Measurements from ENCODE around the gene PDE2A. TPM values are rescaled to one million over a fixed set of nuclear protein-coding genes. Genes with fewer than 3 reads are reported as not detected.

Gene PDE2A
- total and polyA plus RNA-seq, 7 experiments from 2014 or later = 0.97 to 9.0 (median 1.7) TPM; not detected in 2

DNA sequence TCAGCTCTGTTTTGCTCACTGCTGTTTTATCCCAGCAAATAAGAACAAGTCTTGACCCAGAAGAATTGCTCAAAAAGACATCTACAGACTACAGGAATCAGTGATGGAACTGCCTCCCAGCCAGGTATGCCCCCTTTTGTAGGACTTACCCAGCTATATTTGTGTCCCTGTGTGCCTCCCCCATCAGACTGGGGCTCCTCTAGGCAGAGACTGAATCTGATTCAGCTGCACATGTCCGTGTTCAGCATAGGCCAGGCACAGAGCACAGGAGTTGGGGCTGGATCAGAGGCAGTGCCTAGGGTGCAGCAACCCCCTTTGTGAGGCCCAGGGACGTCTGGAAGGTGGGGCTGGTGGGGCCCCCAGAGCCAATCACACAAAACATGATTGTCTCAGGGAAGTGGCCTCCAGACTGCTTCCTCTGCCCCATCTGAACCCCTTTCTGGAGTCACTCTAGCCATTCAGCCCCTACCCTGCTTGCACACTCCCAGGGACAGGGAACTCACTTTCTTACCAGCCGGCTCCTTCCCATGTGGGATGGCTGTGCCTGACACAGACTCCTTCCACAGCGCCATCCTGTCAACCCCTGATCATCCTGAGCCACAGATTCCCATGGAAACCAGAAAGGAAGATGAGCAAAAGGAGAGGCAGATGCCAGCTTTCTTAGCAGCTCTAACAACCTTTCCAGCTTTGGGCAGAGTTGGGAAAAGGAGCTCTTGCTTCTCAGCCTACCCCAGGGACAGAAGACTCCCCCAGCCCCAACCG, 24.8 kb downstream of the PDE2A start:
- no peak overlapping the region for H3K4me3 ChIP-seq (ENCODE audit: low read length)
- ChIA-PET POLR2A (no interaction called here), CTCF (no interaction called here)
- H3K36me3 Mint-ChIP-seq = no peaks in the 10 kb centered on the region
- H3K9me3 Mint-ChIP-seq = no peaks in the 10 kb centered on the region
- peaks cover 0 to 7% (median 0%) of the 10 kb centered on the region in 5 donors for H3K27me3 Mint-ChIP-seq
- no peak overlapping the region for H3K27ac ChIP-seq (ENCODE audit: low read depth, low read length)
- DNase-seq (no peak), ATAC-seq (peak; percentile 19)
- H3K27me3 ChIP-seq (ENCODE audit: control insufficient read depth in 2 of 2, insufficient read depth in 2 of 2, low read length in 2 of 2) = no peaks in the 10 kb centered on the region
- H3K36me3 ChIP-seq (ENCODE audit: control insufficient read depth in 2 of 3, insufficient read depth in 3 of 3, low read length in 3 of 3) = no peaks in the 10 kb centered on the region
- no peaks in the 10 kb centered on the region for H3K4me1 ChIP-seq (ENCODE audit: control insufficient read depth in 2 of 2, insufficient read depth in 2 of 2, low read length in 2 of 2)
- intact Hi-C loops (cut with micrococcal nuclease) = no loop called here
- no peak overlapping the region for H3K27ac Mint-ChIP-seq
- H3K9me3 ChIP-seq (ENCODE audit: control insufficient read depth in 2 of 3, low read length in 3 of 3) = no peaks in the 10 kb centered on the region
- H3K4me3 Mint-ChIP-seq = no peak overlapping the region
- H3K4me1 Mint-ChIP-seq = no peaks in the 10 kb centered on the region

DNA sequence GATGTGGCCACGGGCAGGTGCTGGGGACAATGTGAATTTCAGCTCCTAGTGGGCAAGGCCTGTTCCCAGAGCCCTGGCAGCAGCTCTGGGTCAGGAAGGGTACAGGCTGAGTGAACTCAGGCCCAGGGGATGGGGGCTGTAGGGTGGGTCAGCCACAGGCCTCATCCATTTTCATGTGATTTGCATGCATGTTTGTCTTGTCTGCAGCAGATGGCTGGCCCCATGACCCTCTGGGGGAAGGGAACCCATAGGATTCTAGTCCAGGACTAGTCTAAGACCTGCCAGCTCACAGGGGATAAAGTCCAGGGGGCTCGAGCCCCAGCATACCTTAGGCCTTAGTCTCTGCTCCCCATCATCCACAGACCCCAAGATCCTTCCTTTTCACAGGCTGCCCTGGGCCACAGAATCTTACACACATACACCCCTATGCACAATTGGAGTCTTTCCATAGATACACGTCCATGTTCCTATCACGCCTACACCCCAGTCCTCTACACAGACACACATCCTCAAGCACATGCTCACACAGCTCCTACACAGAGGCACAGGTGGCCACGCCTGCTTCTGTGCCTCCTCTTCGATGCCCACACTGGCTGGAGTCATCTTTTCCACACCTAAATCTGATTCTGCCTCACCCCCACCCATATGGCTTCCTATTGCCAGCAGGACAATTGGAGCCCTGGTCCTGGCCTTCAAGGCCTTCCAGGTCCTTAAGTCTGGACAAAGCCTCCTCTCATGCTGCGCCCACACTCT, 25.7 kb downstream of the PDE2A start:
- intact Hi-C loops (cut with micrococcal nuclease) = no loop called here
- H3K27ac ChIP-seq (ENCODE audit: low read depth, low read length) = no peak overlapping the region
- no peaks in the 10 kb centered on the region for H3K4me1 ChIP-seq (ENCODE audit: control insufficient read depth in 2 of 2, insufficient read depth in 2 of 2, low read length in 2 of 2)
- H3K4me3 ChIP-seq (ENCODE audit: low read length) = no peak overlapping the region
- no peaks in the 10 kb centered on the region for H3K27me3 ChIP-seq (ENCODE audit: control insufficient read depth in 2 of 2, insufficient read depth in 2 of 2, low read length in 2 of 2)
- Mint-ChIP-seq H3K4me3 (no peak overlapping the region), H3K36me3 (no peaks in the 10 kb centered on the region), H3K4me1 (peaks cover 0 to 6% (median 0%) of the 10 kb centered on the region in 7 donors), H3K27ac (no peak overlapping the region), H3K27me3 (peaks cover 0 to 15% (median 5%) of the 10 kb centered on the region in 5 donors), H3K9me3 (no peaks in the 10 kb centered on the region)
- no peak for ATAC-seq
- no peaks in the 10 kb centered on the region for H3K36me3 ChIP-seq (ENCODE audit: control insufficient read depth in 2 of 3, insufficient read depth in 3 of 3, low read length in 3 of 3)
- ChIA-PET POLR2A (no interaction called here), CTCF (no interaction called here)
- no peaks in the 10 kb centered on the region for H3K9me3 ChIP-seq (ENCODE audit: control insufficient read depth in 2 of 3, low read length in 3 of 3)
- DNase-seq = no peak

DNA sequence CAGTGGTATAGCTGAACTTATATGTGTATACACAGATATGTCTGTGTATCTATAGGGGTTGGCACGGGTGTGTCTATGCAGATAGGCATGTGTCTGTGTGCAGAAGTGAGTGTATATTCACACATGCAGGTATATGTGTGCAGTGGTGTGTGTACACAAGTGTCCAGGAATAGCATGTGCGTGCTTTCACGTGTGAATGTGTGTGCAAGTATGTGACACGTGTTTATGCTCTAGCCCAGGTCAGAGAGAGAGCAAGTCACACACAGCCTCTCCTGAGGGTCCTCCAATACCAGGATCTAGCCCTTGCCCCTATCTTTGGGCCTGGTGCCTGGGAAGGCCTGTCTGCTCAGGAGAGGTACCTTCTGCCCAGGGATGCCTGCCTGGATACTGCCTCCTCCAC, 26.3 kb downstream of the PDE2A start:
- no peaks in the 10 kb centered on the region for H3K36me3 ChIP-seq (ENCODE audit: control insufficient read depth in 2 of 3, insufficient read depth in 3 of 3, low read length in 3 of 3)
- Mint-ChIP-seq H3K36me3 (no peaks in the 10 kb centered on the region), H3K9me3 (no peaks in the 10 kb centered on the region), H3K27me3 (peaks cover 0 to 18% (median 0%) of the 10 kb centered on the region in 5 donors), H3K4me3 (no peak overlapping the region), H3K27ac (no peak overlapping the region), H3K4me1 (peaks cover 0 to 6% (median 0%) of the 10 kb centered on the region in 7 donors)
- CTCF ChIA-PET = no interaction called here
- no peaks in the 10 kb centered on the region for H3K4me1 ChIP-seq (ENCODE audit: control insufficient read depth in 2 of 2, insufficient read depth in 2 of 2, low read length in 2 of 2)
- DNase-seq = no peak
- no peaks in the 10 kb centered on the region for H3K9me3 ChIP-seq (ENCODE audit: control insufficient read depth in 2 of 3, low read length in 3 of 3)
- H3K27me3 ChIP-seq (ENCODE audit: control insufficient read depth in 2 of 2, insufficient read depth in 2 of 2, low read length in 2 of 2) = no peaks in the 10 kb centered on the region
- POLR2A ChIA-PET = no interaction called here
- no peak for ATAC-seq
- intact Hi-C loops (cut with micrococcal nuclease) = no loop called here
- no peak overlapping the region for H3K27ac ChIP-seq (ENCODE audit: low read depth, low read length)
- H3K4me3 ChIP-seq (ENCODE audit: low read length) = no peak overlapping the region

DNA sequence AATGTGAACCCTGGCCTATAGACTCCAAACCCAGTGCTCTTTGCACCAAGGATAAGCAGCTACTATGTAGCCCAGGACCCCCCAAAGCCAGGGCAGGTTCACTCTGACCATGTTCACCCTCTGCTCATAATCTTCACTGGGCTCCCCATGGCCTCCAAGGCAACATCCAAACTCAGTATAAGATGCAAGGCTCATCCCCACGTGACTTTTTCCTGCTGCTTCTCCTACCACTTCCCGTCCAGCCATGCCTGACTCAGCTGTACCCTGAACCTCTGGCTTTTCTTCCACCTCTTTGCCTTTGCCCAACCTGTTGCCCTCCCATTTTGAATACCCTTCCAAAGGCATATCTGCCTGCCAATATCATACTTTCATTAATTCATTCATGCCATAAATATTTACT, 27.8 kb downstream of the PDE2A start:
- H3K36me3 Mint-ChIP-seq = no peaks in the 10 kb centered on the region
- no peak for ATAC-seq
- intact Hi-C loops (cut with micrococcal nuclease) = no loop called here

DNA sequence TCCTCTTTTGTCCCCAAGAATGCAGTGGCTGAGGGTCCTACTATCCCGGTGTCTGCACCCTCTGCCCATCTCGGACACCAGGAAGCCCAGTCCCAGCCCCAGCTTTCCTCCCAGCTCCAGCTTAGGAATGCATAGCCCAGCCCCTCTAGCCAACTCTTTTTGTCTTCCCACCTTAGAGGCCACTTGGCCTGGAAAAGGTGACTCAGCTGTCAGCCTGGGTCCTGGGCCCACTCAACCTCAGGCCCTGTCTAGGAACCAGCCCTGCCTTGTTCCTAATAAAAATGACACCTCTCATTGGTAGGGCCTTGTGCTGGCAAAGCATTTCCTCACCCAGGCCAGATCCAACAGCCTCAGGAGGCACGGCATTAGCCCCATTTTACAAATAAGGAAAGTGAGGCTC, 28.2 kb downstream of the PDE2A start:
- Histone ChIP-seq H3K36me3 (ENCODE audit: control insufficient read depth in 2 of 3, insufficient read depth in 3 of 3, low read length in 3 of 3) (no peaks in the 10 kb centered on the region), H3K27me3 (ENCODE audit: control insufficient read depth in 2 of 2, insufficient read depth in 2 of 2, low read length in 2 of 2) (no peaks in the 10 kb centered on the region), H3K27ac (ENCODE audit: low read depth, low read length) (no peak overlapping the region), H3K4me3 (ENCODE audit: low read length) (no peak overlapping the region), H3K4me1 (ENCODE audit: control insufficient read depth in 2 of 2, insufficient read depth in 2 of 2, low read length in 2 of 2) (no peaks in the 10 kb centered on the region), H3K9me3 (ENCODE audit: control insufficient read depth in 2 of 3, low read length in 3 of 3) (no peaks in the 10 kb centered on the region)
- ChIA-PET CTCF (interaction anchor here (0.7 to 1.4 kb wide), 3 partner anchors 38 to 164 kb away, joined by 3 read pairs; no protein-coding TSS in a partner anchor), POLR2A (no interaction called here)
- Mint-ChIP-seq H3K9me3 (no peaks in the 10 kb centered on the region), H3K27me3 (peaks cover 0 to 15% (median 0%) of the 10 kb centered on the region in 5 donors), H3K4me3 (no peak overlapping the region), H3K27ac (no peak overlapping the region), H3K36me3 (no peaks in the 10 kb centered on the region), H3K4me1 (peaks cover 0 to 6% (median 0%) of the 10 kb centered on the region in 7 donors)
- ATAC-seq (no peak), DNase-seq (no peak)
- intact Hi-C loops (cut with micrococcal nuclease) = no loop called here

More for the DNA sequence above, 27.8 kb downstream of the PDE2A start:
- POLR2A ChIA-PET = no interaction called here
- CTCF ChIA-PET = interaction anchor here (0.7 to 1.4 kb wide), 2 partner anchors 38 to 165 kb away, joined by 3 read pairs; no protein-coding TSS in a partner anchor
- Mint-ChIP-seq H3K27me3 (peaks cover 0 to 15% (median 0%) of the 10 kb centered on the region in 5 donors), H3K27ac (no peak overlapping the region), H3K4me1 (peaks cover 0 to 6% (median 0%) of the 10 kb centered on the region in 7 donors), H3K9me3 (no peaks in the 10 kb centered on the region), H3K4me3 (no peak overlapping the region)
- Histone ChIP-seq H3K4me1 (ENCODE audit: control insufficient read depth in 2 of 2, insufficient read depth in 2 of 2, low read length in 2 of 2) (no peaks in the 10 kb centered on the region), H3K4me3 (ENCODE audit: low read length) (no peak overlapping the region), H3K27ac (ENCODE audit: low read depth, low read length) (no peak overlapping the region), H3K36me3 (ENCODE audit: control insufficient read depth in 2 of 3, insufficient read depth in 3 of 3, low read length in 3 of 3) (no peaks in the 10 kb centered on the region), H3K27me3 (ENCODE audit: control insufficient read depth in 2 of 2, insufficient read depth in 2 of 2, low read length in 2 of 2) (no peaks in the 10 kb centered on the region), H3K9me3 (ENCODE audit: control insufficient read depth in 2 of 3, low read length in 3 of 3) (no peaks in the 10 kb centered on the region)
- no peak for DNase-seq

DNA sequence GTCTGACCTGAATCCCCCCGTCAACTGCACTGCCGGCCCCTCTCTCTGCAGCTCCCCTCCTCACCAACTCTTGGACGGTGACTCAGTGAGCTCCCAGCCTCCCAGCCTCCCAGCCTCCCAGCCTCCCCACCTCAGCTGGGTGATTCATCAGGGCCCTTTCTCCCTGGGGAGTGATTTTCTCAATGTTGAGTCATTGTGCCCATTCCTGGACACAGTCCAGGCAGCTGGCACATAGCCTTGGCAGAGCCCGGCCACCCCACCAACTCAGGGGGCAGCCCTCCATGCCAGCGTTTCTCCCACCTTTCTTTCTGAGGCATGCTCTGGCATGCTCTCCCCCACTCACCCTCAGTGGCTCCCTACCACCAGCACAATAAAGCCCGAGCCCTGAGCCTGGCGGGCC, 30.7 kb downstream of the PDE2A start:
- intact Hi-C loops (cut with micrococcal nuclease) = loop anchor here (1.0 kb wide), 4 partner anchors 54 to 172 kb away; no protein-coding TSS in a partner anchor
- H3K4me3 Mint-ChIP-seq = peak overlapping the region in 8 of 10 donors; percentile 53 to 77 (median 61)
- H3K4me3 ChIP-seq (ENCODE audit: low read length) = no peak overlapping the region
- H3K9me3 Mint-ChIP-seq = no peaks in the 10 kb centered on the region
- peaks cover 0 to 15% (median 0%) of the 10 kb centered on the region in 5 donors for H3K27me3 Mint-ChIP-seq
- ATAC-seq (no peak), DNase-seq (no peak)
- H3K36me3 ChIP-seq (ENCODE audit: control insufficient read depth in 2 of 3, insufficient read depth in 3 of 3, low read length in 3 of 3) = no peaks in the 10 kb centered on the region
- no peaks in the 10 kb centered on the region for H3K9me3 ChIP-seq (ENCODE audit: control insufficient read depth in 2 of 3, low read length in 3 of 3)
- ChIA-PET POLR2A (no interaction called here), CTCF (interaction anchor here (0.7 to 2.0 kb wide), 7 partner anchors 52 to 172 kb away, joined by 3 to 6 read pairs (median 4); no protein-coding TSS in a partner anchor)
- H3K4me1 Mint-ChIP-seq = peaks cover 0 to 6% (median 0%) of the 10 kb centered on the region in 7 donors
- H3K4me1 ChIP-seq (ENCODE audit: control insufficient read depth in 2 of 2, insufficient read depth in 2 of 2, low read length in 2 of 2) = no peaks in the 10 kb centered on the region
- no peaks in the 10 kb centered on the region for H3K36me3 Mint-ChIP-seq
- H3K27me3 ChIP-seq (ENCODE audit: control insufficient read depth in 2 of 2, insufficient read depth in 2 of 2, low read length in 2 of 2) = no peaks in the 10 kb centered on the region
- no peak overlapping the region for H3K27ac ChIP-seq (ENCODE audit: low read depth, low read length)
- peak overlapping the region in 1 of 9 donors; percentile 7 for H3K27ac Mint-ChIP-seq

Data from naive thymus-derived CD4-positive, alpha-beta T cell (primary cell).